Activated CD8-positive, alpha-beta memory T cell treated with anti-CD3 and anti-CD28 coated beads, Interleukin-2, amount 50 U/mL, for 24 hours (primary cell): Measurements from ENCODE around the gene ARHGDIB.

Source experiments
- DNase-seq: peaks from one replicate; pipeline ENCODE4 v3.0.0-alpha.2; 2020; ENCODE audit errors: extremely low read depth

Gene ARHGDIB

DNA sequence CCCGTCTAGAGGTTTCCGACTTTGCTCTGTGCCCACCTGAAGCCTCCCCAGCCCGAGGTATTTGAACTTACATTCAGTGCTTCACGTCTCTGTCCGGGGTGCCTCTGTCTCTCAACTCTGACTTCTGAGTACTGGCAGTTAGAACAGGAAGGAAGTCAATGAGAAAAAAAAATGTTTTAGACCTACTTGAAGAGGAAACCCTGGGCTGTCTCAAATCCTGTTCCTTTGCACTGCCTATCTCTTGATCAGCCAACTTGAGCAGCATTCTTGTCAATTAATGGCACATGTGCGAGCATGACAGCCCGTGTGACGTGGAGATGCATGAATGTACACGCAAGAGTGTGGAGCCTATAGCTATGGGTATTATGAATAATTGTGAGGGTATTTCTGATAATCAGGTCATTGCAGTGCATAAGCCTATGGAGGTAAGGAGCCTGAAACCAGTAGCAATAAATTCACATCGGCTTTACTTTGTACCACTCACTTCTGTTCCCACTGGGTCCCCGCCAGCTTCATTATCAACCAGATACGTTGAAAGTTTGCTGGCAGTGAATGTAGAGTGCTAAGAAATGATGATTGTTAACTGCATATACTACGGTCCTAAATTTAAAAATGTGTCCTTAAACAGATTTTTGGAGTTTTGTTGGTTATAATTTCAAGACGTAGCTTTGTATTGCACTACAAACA is at the start of gene ARHGDIB:
ARHGDIB (minus strand) TSS at position 136 of the 687 bp plus-strand sequence. CDS start 10,889 bp downstream, outside the sequence.
- no peak for DNase-seq

DNA sequence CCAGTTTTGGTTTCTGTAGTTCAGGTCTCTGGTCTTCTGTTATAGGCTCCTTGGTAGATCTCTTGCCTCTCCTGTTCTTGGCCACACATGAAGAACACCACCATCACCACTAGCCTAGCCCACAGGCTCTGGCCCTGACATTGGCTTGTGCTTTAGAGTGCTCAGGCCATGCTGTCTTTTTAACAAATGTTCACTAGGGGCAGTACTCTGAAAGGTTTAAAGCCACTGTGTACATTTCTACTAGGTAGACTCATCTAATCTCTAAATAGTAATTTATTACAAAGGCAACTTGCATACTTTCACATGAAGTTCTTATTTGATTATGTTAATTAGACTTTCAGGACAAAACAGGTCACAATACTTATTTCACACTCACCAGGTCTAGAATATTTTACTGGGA is 49.8 kb upstream of the ARHGDIB start:
- DNase-seq: no peak

DNA sequence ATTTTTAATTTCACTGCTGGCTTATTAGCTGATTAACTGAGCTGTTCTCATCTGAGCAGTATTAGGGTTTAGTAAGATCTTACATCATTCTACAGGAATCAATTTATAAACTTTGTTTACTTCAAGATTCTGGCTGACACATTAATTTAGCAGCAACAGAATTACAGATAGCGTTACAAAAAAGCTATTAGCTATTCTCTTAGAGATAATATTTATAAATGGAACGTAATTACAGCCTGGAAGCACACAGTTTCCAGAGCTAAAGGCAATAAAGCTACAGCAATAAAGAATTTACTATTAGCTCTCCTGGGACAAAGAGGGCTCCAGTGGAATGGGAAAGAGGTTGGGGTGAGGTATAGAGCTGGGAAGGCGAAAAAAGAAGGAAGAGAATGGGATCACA is 46.1 kb upstream of the ARHGDIB start:
- DNase-seq: no peak

DNA sequence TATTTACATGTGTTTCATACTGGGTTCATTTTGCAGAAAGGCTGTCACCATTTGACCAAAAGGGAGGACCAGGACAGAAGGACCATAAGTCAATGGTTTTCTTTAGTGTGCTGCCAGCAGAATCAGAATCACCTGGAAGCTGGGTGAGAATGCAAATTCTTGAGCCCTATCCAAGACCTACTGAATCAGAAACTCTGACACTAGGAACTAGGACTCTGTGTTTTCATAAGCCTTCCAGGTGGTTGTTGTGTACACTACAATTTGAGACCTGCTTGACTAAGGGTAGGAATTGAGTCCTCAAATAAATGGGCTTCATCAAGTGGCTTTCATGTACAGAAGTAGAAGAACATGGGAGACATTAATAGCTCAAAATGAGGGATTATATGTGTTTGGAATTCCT is 43.7 kb upstream of the ARHGDIB start:
- no peak for DNase-seq

DNA sequence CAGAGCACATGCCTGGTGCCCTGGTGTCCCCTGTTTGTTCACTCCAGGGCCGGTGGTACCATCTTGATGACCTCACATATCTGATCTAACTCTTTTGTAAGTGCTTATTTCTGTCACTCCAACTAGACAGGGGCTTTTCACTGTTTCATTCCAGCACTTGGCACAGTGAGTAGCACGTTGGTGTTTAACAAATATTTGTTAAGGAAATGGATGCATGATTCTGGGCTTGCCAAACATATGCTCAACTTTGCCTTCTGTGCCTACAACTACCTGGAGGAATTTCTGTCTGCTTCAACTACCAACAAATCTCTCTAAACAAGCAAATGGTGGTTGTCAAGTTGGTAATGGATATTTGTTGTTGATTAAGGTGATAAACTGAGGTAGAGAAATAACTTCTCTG is 43.0 kb upstream of the ARHGDIB start:
- no peak for DNase-seq

DNA sequence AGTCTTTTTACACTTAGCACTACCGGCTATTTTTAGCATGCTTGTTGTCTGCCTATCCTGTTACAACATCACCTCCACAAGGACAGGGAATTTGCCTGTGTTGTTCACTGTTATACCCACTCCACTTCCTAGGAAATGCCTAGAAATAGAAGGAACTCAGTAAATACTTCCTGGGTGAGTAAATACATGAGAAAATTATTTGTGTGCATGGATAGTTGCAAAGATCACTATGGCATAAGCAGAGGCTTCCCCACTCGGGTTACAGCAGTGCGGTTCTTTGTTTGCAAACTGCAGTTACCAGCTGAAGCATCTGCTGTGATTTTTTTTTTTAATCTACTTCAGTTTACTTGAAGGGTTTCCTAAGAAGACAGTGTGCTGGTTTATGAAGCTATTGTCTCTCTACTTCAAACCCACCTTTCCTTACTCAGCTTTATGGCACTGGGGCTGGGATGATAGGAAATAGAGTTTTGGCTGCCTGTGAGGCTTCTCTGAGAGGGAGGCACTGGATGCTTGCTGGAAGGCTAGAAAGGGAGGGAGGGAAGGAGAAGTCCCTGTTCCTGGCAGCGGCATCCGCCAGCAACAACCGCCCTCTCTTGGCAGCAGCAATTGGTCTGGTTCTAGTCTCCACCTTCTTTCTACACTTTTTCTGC is 40.5 kb upstream of the ARHGDIB start:
- DNase-seq: no peak

DNA sequence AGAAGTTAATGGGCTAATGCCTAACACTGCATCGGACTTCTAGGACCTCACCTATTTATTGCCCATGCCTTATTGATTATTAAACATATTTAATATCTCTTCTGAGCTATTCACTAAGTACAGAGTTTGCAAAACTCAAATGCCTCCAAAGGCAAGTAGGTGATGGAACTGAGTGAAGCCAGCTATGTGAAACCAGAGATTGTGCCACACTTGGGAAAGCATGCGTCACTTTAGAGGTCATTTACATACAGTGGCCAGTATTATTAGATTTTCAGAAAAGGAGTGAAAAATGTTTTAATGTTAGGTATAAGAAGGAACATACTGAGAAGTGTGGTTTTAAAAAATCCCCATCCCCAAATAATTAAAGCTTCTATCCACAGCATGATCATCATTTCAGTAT is 39.2 kb upstream of the ARHGDIB start:
- DNase-seq: no peak

DNA sequence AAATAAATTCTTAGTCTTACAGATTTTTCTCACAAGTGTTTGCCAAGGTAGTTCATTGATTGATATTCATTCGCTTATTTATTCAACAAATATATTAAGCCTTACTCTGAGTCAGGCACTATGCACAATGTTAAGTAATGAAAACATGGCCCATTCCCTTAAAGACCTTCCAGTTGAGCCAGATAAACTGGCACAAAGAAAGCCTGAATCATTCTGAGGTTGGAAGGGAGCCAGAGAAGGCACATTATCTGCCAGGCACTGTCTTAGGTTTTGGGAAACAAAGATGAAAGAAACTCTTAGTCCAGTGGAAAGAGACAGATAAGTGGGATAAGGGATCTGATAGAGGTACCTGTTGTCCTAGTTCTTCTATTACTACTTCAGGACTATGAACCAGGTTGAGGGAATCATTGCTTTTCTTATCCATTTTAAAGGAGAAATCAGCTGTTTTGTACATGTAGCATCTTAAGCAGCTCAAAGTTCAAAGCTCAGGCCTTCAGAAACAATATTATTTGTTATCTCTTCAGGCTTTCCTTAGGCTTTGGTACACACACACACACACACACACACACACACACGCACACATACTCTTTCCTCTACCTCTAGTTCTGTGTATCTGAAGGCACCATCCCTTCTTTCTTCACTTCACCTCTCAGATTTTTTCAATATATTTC is 38.4 kb upstream of the ARHGDIB start:
- no peak for DNase-seq

DNA sequence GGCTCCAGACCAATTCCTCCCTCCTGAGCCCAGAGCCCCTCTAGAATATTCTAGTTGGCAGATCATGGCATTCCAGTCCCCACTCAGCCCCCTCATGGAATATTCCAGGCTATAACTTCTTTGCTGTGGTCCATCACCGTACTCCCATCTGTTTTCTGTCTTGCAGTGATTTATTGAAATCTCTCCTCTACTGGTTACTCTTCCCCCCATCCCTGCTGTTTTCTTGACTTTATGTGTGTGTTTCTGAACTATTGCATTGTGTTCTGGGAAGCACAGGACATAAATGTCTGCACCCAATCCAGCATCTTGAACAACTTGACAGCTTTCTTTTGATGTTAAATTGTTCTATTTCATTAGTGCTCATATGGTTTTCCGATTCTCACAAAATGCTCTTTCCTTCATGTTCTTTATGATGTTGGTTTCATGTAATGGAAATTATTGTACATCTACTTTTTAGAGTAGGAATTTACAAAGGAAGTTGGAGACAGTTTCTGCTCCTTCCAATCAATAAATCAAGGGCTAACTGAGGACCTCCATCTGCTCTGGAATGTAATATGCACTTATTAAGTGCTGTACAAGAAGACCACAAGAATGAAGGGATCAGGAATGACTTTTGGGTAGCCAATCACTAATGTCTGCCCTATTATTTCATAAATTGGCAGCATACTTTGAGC is 37.8 kb upstream of the ARHGDIB start:
- DNase-seq: no peak

DNA sequence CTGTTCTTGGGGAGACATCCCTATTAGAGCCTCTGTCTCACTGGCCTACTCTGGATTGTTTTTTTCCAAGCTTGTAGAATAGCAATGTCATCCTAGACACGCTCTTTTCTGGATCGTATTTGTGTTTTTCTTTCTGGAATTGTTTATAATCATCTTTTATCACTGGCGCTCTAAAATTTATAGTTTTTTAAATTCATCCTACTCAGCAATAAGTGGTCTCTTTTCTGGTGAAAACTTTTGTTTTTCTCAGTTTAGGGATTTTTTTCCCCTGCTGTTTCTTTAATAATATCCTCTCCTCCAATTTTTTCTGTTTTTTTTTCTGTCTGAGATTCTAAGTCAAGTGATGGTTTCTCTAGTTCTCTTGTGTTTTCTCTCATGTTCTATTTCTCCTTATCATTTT is 36.6 kb upstream of the ARHGDIB start:
- DNase-seq: no peak

DNA sequence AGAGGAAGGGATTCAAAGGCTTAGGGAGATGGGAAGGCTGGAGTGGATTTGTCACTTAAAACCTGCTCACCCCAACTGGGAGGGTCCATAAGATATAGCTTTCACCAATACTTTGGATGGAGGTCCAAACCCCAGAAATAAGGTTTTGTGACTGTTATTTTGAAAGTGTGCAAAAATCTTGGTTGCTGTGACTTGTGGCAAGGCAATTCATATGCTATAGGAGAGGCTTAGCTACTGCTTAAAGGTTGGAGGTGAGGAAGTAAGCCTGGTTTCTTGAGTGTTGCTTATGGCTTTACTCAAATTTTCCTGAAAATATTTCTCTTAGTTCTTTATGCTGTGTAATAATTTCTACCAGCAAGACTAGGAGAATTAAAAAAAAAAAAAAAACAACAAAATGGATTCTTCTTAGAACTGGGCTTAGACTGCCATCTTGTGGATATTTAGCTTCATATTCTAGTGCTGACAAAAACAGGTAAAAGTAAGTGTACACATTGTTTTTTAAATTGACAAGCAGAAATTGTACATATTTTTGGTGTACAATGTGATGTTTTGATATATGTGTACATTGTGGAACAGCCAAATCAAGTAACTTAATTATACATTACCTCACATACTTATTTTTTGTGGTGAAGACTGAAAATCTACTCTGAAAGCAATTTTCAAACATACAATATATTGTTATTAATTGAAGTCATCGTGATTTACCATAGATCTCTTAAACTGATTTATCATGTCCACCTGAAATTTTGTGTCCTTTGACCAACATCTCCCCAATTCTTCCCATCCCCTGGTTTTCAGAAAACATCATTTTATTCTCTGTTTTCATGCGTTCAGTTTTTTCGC is 34.4 kb upstream of the ARHGDIB start:
- no peak for DNase-seq

DNA sequence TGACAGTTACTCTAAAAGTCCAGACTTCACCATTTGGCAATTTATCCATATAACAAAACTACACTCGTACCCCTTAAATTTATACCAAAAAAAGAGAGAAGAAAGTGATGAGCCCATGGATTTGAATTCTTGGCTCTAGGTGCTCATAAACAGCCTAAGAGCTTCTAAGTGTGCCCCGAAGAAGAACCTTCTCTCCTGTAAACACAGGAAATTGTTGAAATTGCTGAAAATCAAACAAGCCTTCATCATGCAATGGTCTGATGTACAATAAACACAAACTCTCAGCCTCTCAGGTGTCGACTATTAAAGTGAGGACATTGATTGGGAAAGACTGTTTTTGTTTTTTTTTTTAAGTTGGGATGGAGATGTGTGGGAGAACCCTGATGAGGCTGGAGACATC is 33.2 kb upstream of the ARHGDIB start:
- DNase-seq: no peak

DNA sequence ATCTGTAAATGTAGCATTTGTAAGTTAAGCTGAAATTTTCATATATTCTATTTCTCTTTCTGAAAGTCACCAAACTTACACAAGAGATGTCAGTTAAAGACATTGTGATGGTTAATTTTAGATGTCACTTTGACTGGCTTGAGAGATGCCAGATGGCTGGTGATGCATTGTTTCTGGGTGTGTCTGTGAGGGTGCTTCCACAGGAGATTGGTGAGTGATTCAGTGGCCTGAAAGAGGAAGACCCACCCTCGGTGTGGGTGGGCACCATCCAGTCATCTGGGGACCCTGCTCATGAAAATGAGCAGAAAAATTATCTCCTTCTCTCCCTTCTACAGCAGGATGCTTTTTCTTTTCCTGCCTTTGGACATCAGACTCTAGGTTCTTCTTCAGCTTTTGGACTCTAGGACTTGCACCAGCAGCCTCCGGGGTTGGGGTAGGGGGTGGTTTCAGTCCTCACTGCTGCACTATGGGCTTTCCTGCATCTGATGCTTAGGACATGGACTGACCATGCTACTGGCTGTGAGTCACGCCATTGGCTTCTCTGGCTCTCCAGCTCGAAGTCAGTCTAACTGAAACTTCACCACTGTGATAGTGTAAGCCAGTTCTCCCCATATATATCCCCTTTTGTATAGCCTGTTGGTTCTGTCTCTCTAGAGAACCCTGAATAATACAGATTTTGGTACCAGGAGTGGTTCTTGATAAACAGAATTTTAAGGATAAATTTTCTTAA is 32.3 kb upstream of the ARHGDIB start:
- DNase-seq: no peak

DNA sequence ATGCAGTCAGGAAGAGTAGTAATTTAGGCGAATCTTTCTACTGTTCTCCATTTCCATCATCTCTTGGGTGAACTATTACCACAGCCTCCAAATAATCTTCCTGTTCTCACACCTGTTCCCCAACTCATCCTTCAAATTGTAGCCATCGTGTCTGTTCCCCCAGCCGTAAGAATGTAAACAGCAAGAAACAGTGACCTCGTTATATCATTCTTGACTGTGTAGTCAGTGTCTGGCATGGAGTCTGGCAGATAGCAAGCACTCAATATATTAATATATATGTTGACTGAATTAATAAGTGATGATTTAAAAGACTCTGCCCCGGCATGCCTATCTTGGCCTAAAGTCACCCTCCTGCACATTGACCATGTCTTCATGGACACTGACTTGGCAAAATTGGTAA is 31.7 kb upstream of the ARHGDIB start:
- DNase-seq: no peak

DNA sequence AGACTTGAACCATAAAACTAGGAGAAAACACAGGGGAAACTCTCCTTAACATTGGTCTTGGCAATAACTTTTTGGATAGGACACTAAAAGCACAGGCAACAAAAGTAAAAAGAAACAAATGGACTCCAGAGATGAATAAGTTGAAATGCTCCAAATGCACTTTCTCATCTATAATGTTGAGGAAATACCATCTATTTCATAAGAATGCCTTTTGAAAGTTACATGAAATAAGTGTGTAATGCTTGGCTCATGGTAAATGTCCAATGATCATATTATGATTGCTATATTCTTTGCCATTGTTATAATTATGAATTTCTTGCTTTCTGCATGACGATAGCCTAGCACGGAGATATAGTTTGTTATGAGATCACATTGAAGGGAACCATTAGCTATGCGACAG is 31.3 kb upstream of the ARHGDIB start:
- DNase-seq: no peak

DNA sequence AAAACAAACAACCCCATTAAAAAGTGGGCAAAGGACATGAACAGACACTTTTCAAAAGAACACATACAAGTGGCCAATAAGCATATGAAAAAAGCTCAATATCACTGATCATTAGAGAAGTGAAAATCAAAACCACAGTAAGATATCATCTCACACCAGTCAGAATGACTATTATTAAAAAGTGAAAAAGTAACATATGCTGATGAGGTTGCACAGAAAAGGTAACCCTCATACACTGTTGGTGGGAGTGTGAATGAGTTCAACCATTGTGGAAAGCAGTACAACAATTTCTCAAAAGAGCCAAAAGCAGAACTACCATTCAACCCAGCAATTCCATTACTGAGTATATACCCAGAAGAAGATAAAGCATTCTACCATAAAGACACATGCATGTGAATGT is 29.7 kb upstream of the ARHGDIB start:
- DNase-seq: no peak

DNA sequence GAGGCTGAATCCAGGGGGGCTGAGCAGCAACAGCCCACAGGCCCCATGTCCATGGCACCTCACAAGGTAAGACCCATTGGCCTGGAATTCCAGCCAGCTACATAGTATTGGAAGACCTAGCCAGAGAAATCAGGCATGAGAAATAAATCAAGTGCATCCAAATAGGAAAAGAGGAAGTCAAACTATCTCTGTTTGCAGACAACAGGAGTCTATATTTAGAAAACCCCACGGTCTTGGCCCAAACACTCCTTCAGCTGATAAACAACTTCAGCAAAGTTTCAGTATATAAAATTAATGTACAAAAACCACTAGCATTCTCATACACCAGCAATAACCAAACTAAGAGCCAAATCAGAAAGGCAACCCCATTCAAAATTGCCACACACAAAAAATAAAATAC is 28.4 kb upstream of the ARHGDIB start:
- DNase-seq: no peak

DNA sequence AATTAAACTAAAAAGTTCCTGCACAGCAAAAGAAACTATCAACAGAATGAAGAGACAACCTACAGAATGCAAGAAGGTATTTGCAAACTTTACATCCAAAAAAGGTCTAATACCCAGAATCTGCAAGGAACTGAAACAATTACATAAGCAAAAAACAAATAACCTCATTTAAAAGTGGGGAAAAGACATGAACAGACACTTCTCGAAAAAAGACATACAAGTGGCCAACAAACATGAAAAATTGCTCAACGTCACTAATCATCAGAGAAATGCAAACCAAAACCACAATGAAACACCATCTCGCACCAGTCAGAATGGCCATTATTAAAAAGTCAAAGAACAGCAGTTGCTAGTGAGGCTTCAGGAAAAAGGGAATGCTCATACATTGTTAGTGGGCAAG is 26.6 kb upstream of the ARHGDIB start:
- no peak for DNase-seq

DNA sequence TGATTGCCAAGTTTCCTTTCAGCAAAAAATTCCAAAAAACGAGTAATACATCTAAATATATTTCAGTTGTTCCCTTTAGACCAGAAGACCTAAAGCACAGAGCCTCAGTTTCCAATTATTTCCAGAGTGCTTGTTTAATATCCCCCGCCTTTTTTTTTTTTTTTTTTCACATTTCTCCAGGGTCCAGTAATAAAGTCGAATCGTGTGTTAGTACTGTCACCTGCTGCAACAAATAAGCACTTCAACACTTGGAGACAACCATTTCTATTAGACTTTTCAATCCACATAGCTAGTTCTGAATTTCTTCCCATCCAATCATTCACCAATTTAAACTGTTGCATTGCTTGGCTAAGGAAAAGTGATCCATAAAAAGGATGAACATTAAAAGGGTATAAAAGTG is 25.0 kb upstream of the ARHGDIB start:
- no peak for DNase-seq

DNA sequence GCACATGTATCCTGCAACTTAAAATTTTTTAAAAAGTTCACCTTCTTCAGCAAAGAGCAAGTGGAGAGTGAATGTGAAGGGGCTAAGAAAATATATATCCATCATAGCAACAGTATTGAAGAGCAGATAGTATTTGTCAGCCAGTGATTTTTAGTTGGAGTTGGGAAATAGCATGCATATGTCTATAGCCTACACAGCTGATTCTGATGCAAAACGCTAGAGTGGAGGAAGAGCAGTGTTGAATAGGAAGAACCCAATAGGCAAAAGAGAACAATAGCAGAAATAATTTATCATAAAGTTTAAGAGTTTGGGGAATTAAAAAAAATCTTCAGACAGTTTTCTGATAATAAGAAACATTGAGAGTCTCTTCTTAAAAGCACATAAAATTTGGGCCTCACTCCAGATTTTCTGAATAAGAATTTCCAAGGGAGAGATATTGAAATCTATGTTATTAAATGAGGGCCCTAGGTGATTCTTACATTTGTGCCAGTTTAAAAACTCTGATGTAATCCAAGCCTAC is 23.4 kb upstream of the ARHGDIB start:
- no peak for DNase-seq

DNA sequence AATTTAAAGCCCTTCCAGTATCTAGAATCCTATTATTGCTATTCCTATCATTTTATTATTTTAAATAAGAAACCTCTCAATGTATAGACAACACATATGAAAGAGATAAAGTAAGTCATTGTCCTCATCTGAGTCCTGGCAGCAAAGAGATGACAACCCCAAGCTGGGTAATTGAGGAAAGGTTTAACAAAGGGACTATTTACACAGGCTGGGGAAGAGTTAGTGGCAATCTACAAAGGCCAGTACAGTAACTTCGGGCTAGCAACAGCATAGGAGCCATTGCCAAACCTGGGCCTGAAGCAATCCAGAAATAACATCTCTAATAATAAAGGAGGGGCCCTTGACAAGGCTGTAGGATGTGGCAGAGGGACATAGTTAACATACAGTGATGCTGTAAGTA is 22.6 kb upstream of the ARHGDIB start:
- no peak for DNase-seq
